ENCODE data around the gene GRB10.

The GRB10 gene

GRCh38 chr7:50663396-50664102, 119.1 kb downstream of the GRB10 start:
- no peak for TF ChIP-seq CTCF (IDR thresholded peaks at IDR 0.05; ENCODE audit: low read depth, low read length)
- H3K4me3 ChIP-seq (ENCODE audit: low read depth, low read length), result no peak overlapping the region

- H3K4me3 ChIP-seq (ENCODE audit: low read depth, low read length), result no peak overlapping the region
- TF ChIP-seq CTCF (IDR thresholded peaks at IDR 0.05; ENCODE audit: low read depth, low read length), result no peak
Observed at GRCh38 chr7:50662996-50663395, 119.7 kb downstream of the GRB10 start.

GRCh38 chr7:50662041-50662694, 120.5 kb downstream of the GRB10 start:
- TF ChIP-seq CTCF (IDR thresholded peaks at IDR 0.05; ENCODE audit: low read depth, low read length), result no peak

GRCh38 chr7:50661345-50662040, 121.2 kb downstream of the GRB10 start:
- TF ChIP-seq CTCF (IDR thresholded peaks at IDR 0.05; ENCODE audit: low read depth, low read length), result no peak
- no peak overlapping the region for H3K4me3 ChIP-seq (ENCODE audit: low read depth, low read length)

More at GRCh38 chr7:50662041-50662694, 120.5 kb downstream of the GRB10 start:
- H3K4me3 ChIP-seq (ENCODE audit: low read depth, low read length), result no peak overlapping the region

GRCh38 chr7:50660830-50661175, 121.9 kb downstream of the GRB10 start:
- H3K4me3 ChIP-seq (ENCODE audit: low read depth, low read length), result no peak overlapping the region
- no peak for TF ChIP-seq CTCF (IDR thresholded peaks at IDR 0.05; ENCODE audit: low read depth, low read length)

- no peak for TF ChIP-seq CTCF (IDR thresholded peaks at IDR 0.05; ENCODE audit: low read depth, low read length)
- H3K4me3 ChIP-seq (ENCODE audit: low read depth, low read length), result no peak overlapping the region
Observed at GRCh38 chr7:50660040-50660829, 122.5 kb downstream of the GRB10 start.

Measured in WI38 (cell line).